HS-27A (cell line): ENCODE measurements around the gene NSMF.

Experiments used
- DNase-seq: peaks from one replicate; pipeline ENCODE4 v3.0.0-alpha.2; 2012; ENCODE audit warnings: low read depth, missing footprints

The NSMF gene, protein sequence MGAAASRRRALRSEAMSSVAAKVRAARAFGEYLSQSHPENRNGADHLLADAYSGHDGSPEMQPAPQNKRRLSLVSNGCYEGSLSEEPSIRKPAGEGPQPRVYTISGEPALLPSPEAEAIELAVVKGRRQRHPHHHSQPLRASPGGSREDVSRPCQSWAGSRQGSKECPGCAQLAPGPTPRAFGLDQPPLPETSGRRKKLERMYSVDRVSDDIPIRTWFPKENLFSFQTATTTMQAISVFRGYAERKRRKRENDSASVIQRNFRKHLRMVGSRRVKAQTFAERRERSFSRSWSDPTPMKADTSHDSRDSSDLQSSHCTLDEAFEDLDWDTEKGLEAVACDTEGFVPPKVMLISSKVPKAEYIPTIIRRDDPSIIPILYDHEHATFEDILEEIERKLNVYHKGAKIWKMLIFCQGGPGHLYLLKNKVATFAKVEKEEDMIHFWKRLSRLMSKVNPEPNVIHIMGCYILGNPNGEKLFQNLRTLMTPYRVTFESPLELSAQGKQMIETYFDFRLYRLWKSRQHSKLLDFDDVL

DNA sequence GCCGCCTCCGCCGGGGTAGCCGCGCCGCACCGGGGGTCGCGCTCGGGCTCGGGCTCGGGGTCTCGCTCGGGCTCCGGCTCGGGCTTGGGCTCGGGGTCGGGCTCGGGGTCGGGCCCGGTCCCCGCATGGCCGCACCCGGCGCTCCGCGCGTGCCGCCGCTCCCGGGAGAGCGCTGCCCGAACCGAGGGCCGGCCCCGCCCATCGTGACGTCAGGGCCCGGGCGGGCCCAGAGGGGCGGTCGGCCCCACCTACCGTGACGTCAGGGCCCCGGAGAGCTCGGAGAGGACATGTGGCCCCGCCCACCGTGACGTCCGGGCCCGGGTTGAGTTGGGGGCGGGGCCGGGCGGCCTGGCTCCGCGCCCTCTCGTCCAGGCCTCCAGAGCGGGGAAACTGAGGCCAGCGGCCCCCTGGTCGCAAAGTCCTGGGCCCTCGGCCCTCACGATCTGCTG is at the start of gene NSMF:
NSMF (minus strand) TSS at position 183 of the 449 bp plus-strand sequence. CDS start 232 bp downstream, outside the sequence.
- peak; percentile 36 for DNase-seq

DNA sequence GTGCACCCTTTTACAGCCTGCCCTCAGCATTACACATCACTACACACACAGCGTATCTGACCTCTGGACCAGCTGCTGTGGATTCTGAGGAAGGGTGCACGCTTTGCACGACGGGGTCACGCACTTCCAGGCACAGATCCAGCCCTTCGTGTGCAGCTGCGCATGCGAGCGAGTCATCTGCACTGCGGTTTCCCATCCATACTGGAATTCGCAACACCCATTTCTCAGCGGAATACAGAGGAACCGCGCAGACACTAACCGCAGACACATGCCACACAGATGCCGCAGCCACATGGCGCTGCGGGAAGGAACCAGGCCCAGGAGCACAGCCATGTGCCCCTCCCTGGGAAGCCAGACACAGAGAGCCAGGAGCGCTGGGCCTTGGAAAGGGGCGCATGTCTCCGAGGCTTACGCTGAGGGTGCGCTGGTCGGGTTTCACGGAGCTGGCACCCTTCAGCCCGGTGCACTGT is 47.6 kb upstream of the NSMF start:
- no peak for DNase-seq

DNA sequence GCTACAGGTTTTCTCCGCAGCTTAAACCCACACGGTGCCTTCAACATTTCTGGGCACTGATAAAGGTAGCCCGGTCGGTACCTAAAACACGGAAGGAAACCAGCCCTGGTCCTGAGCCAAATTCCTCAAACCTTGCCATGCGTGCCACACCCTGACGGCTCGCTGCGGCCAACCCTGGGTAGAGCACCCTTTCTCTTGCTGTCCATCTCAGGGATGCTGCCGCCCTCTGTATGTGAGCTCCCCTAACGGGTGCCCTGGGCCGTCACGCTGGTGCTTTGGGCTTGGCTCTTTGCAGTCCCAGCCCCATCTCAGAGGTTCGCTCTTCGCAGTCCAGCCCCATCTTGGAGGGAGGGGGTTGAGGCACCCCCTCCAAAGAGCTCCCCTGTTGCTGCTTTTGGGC is 47.1 kb upstream of the NSMF start:
- DNase-seq: no peak

DNA sequence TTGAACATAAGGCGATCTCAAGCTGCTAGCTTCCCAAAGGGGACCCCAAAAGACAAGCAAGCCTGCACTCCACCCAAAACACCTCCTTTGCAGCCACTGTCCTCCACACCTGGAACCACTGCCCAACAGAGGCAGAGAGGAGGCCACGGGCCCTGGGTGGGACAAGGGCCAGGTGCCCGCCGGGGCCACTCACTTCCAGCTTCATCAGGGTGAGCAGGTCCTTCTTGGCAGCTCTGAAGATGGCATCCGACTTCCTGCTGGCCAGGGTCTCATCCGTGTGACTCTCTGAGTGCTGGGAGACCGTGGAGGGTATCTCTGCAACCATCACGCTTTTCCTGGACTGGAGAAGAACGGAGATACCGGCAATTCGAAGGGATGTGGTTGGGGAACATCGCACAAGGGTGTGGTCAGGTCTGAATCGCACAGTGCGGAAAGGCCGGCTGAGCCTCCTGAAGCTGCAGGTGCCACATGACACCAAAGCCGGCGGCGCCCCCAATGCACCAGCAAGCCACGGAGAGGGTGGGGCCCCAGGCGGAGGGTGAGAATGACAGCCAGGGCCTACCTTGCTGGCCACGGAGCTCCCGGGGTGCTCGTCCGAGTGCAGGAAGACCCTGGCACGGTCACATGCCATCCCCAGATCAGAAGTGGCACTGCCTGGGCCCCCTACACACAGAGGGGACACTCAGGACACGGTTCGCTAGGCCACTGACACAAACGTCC is 46.4 kb upstream of the NSMF start:
- DNase-seq: no peak

DNA sequence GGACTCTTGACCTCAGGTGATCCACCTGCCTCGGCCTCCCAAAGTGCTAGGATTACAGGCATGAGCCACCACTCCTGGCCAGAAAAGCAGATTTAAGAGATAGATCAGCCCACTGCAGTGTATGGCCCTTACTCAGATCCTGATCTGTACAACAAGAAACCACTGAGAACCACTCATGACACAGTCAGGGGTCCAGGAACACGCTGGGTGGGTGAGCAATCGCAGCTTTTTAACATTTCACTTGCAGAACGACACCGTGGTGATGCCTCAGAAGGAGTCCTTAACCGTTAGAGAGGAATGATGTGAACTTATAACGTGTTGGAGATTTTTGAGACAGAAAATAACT is 45.3 kb upstream of the NSMF start:
- DNase-seq: no peak

DNA sequence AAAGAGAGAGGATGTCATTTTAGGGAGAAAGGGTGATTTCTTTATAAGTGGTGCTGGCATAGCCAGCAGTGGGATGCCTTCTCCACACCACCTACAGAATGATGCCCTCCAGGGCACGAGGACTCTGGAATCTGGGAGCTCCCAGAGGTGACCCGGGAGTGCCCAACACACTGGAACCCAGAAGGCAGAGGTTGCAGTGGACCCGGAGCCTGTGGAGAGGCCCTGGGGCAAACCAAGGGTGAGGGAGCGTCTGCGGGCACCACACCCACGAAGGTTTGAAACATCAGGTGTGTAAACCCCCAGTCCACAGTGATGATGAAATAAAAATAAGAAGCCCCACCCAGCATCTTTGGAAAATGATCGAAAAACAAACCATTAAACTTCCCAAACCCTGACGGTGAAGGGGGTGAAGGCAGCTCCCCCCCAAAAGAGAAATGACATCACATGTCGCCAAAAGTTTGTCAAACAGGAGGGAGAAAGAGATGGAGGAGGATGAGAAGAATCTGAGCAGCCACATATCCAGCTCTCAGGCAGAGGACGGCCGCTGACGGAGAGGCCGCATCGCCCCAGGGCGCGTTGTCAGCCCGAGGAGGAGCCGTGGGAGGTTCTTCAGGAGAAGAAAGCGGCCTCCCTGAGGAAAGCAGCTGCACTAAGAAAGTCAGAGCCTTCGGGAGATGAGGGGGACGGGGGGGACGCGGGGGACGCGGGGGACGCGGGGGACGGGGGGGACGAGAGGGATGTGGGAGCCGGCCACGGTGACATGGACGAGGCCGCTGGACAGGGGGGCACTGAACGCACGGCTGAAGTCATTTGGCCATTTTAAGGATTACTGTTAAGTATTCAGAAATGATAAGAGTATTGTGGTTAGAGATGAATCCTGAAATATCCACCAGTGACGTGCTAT is 43.1 kb upstream of the NSMF start:
- no peak for DNase-seq

DNA sequence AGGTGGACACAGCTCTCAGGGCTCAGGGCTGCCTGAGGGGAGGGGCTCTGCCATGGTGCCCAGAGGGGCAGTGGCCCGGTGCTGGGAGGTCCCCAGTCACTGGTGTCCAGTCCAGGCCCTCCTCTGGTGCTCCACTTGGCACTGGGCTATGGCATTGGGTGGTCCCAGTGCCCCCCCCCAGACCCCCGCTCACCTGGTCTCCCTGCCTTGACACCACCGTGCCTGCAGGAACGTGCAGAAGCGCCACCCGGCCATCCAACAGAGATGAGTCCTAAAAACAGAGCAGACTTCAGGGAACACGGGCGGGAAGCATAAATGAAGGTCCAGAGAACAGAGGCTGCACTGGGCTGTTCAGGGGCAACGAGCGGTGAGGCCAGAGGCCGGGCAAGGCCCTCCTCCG is 42.3 kb upstream of the NSMF start:
- DNase-seq: no peak

DNA sequence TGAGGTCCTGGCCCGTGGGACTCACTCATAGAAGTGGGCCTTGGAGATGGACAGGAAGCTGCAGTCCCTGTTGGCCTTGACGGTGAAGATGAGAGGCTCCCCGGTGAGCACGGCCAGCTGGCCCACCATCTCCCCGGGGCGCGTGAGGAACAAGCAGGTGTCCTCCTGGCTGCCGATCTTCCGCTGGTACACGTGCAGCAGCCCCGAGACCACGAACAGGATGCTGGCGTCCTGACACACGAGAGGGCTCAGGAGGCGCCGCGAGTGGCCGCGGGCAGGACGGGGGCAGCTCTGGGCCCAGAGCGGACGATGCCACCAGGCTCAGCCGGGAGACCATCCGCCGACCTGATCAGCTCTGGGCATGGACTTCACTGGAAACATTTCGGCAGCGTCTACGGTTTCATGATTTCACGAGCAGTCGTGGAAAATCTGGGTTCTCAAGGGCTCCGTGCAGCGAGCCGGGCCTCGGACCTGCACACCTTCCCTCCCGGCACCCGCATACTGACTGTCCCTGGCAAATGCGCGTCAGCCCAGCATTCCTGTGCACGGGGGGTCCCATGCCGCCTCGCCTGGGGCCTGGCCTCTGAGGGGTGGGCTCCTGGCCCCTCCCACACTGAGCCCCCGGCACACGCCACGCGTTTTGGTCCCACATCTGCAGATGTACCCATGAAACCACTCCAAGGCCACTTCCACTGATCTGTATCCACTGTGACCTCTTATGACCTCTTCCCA is 41.7 kb upstream of the NSMF start:
- DNase-seq: no peak

DNA sequence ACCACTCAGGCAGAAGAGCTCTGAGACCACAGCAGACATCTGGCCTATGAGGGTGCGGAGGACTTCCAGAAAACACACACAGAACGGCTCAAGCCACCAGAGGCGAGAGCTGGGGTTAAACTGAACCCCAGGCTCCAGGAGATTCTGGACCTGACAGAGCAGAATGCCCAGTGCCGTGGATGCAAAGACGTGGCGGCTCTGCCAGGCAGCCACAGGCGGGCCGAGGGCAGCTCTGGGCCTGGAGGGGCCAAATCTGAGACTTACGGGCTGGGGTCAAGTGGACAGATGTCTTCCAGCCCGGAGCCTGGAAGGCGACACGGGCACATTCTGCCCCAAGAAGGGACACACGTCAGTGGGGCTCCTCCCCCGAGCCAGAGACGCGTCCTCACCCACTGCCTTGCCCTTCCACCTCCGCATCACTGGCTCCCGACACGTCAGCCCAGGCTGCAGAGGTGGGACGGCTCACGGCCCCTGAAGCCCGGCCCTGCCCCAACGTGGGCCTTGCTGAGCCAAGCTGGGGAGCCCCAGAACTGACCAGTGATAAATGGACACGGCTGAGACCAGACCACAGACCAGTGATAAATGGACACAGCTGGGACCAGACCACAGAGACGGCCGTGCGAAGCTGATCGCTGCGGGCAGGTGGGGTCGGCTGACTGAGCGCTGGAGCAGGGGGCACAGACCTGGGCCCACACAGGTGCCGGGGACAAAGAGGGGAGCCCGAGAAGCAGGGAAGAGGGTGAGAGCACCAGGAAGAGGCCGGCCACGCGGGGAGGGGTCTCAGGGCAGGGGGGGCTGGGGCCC is 40.9 kb upstream of the NSMF start:
- DNase-seq: no peak

DNA sequence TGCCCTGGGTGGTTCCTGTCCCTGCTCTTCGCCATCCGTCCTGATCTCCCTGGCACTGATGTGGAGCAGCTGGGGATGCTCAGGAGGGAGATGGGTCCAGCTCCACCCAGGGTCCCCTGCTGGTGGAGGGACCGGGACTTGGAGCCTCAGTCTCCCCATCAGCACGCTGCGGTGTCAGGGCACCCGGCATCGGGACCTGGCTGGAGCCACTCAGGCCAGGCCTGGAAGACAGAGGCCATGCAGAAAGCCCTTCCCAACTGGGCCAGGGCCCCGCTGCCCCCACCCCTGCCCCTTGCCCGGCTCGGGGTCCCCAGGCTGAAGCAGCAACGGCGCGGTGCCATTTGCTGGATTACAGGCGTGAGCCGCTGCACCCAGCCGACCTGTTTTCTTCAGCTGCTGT is 40.3 kb upstream of the NSMF start:
- DNase-seq: no peak

DNA sequence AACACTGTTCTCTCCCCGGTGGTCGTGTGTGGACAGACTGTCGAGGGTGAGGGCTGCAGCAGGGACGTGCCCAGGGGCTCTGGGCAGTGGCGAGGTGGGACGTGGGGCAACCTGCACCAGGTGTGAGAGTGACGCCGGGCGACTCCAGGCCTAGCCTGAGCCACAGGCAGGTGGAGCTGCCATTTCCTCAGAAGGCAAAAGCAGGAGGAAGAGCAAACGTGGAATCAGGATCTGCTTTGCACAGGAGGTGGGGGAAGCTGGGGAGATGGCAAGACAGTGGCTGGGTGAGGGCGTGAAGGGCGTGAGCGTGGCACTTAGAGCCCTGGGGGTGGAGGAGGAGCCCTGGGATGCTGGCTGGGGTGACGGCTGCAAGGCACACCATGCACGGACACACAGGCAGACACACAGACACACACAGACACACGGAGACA is 39.6 kb upstream of the NSMF start:
- no peak for DNase-seq

DNA sequence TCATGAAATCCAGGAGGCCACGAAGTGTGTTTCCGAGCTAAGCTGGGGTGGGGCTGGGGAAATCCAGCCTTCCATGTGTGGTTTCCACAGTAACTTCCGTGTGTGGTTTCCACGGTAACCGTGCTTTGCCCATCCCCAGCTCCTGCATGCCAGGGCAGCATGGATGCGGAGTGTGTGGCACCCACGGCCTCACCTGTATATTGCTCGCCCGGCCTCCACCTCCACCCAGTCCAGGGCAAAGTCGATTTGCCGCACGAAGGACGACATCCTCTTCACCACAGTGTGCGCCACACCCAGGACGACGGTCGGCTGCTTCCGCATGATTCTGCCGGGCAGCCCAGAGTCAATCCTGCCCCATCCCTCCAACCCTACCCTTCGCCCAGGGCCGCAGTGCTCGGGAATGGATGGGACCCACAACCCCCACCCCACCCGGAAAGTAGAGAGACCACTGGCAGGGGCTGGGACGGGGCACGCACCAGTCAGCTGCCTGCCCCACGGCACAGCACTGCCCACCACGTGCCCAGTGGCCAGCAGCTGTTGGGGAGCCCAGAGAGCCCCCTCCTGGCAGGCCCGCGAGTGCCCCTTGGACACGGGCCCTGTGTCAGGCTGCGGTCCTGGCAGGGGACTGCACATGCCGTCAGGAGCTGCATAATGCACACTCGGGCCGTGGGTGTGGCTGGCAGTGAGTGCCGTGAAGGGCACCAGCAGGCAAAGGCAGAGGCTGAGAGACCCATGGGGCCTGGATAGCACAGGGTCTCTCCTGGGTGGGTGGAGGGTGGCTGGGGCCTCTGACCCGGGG is 39.0 kb upstream of the NSMF start:
- DNase-seq: no peak

DNA sequence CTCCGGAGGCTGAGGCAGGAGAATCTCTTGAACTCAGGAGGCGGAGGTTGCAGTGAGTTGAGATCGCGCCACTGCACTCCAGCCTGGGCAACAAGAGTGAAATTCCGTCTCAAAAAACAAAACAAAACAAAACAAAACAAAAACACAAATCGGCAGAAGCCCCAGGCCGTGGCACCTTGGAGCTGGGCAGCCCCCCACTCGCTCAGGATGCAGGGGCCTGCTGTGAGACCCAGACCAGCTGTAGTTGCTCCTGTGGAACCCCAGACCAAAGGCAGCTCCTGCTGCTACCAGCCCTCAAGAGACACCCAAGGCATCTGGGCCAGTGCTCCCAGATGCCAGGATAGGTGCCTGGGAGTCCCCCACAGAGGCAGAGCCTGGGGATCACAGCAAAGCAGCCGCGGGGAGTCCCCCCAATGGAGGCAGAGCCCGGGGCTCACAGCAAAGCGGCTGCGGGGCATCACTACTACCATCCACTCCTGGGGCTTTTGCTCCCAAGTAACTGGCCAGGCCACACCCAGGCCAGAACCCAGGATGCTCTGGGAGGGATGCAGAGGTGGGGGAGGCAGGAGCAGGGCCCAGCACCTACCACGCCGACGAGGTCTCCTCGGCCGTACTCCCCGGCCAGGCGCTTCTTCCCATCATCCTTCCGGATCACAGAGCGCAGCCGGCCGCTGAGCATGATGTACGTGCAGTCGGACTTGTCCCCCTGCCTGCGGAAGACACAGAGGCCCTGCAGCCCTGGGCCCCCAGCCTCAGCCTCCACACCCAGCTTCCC is 37.7 kb upstream of the NSMF start:
- DNase-seq: no peak

DNA sequence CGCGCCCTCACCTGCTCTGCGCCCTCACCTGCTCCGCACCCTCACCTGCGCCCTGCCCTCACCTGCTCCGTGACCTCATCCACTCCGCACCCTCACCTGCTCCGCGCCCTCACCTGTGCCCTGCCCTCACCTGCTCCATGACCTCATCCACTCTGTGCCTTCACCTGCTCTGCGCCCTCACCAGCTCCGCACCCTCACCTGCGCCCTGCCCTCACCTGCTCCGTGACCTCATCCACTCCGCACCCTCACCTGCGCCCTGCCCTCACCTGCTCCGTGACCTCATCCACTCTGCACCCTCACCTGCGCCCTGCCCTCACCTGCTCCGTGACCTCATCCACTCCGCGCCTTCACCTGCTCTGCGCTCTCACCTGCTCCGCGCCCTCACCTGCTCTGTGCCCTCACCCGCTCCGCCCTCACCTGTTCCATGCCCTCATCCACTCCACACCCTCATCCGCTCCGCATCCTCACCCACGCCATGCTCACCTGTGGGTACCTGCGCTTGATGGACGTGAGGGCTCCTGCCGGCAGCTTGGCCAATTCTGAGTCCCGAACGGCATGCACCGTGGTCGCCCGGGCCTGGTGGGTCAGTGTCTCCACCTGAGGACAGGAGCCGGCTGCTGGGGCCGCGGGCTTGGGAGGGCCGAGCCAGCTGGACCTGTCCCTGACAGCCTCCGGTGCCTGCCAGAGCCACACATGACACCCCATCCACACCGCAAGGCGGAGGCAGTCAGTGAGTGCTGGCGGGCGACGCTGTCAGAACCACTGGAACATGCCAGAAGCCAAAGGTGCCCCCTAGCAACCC is 35.6 kb upstream of the NSMF start:
- no peak for DNase-seq

DNA sequence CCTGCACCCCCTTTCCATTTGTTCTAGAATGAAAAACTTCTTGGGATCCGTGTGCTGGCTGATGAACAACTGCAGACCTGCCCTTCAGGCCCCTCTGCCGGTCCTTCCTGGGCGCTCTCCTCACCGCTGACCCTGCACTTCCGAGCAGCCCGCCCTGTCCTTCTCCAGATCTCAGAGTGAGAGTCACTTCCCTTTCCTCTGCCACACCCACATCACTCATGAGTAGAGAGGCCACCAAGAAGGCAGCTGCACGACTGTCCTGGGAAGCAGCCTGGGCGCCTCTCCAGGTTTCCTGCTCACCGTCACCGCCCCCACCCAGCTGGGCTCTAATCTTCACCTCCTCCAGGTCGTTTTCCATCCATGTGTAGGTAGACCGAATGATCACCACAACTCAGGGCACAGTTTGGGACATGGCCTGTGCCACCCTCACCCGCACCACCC is 35.0 kb upstream of the NSMF start:
- DNase-seq: no peak

DNA sequence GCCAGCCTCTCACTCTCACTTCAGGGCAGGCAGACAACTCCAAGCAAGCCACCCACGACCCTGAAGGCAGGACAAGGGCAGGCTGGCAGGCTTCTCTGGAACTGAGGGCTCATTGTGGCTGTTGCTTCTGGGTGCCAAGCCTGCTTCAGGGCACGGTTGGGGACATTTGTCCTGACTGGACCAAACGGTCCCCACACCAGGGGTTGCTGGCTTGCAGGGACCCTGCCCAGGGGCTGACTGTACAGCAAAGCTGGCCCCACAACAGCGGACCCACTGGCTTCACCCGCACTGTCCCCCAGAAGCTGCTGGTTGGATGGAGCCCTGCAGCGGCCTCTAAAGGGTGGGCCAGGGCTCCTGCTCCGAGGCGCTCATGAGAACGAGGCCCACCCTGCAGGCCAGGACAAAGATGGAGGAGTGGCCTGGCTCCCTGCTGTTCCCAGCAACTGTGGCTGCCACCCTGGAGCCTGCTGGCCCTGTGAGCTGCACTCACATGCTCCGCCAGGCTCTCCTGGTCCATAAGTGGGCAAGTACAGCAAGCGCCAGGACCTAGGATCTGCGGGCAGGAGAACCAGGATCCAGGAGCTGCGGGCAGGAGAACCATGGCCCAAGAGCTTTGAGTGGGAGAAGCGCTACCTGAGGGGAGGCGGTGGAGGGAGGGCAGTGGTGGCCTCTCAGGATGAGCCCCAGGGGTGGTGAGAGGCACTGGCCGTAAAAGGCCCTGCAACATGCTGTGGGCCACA is 34.4 kb upstream of the NSMF start:
- no peak for DNase-seq
